ENCODE results near the gene KIF21B.

GRCh38 chr1:200973937-200974657, 49.4 kb downstream of the KIF21B start:
- TF ChIP-seq CTCF (IDR thresholded peaks at IDR 0.05; ENCODE audit: borderline replicate concordance, extremely low read depth, low read length, poor library complexity, severe bottlenecking) (no peak), EZH2 (IDR thresholded peaks at IDR 0.05; ENCODE audit: borderline replicate concordance, low read depth, low read length, severe bottlenecking) (no peak)

All from DND-41 (cell line).